Non-pigmented ciliary epithelial cell (primary cell): ENCODE results near the gene BBLN.
A peak's percentile ranks its signal among the peaks of the same experiment; 100 is the strongest.
"Not testable (repeated sequence)": the region's sequence is repeated elsewhere in the genome, so short reads cannot be mapped to it uniquely, and the experiment has no call there.

Experiments used
- DNase-seq: peaks from one replicate; pipeline ENCODE4 v3.0.0-alpha.2; 2010; ENCODE audit warnings: low read depth

The BBLN gene

GRCh38 chr9:128124873-128125579 lies 35.0 kb upstream of the BBLN start:
- DNase-seq: peak; percentile 17

DNA sequence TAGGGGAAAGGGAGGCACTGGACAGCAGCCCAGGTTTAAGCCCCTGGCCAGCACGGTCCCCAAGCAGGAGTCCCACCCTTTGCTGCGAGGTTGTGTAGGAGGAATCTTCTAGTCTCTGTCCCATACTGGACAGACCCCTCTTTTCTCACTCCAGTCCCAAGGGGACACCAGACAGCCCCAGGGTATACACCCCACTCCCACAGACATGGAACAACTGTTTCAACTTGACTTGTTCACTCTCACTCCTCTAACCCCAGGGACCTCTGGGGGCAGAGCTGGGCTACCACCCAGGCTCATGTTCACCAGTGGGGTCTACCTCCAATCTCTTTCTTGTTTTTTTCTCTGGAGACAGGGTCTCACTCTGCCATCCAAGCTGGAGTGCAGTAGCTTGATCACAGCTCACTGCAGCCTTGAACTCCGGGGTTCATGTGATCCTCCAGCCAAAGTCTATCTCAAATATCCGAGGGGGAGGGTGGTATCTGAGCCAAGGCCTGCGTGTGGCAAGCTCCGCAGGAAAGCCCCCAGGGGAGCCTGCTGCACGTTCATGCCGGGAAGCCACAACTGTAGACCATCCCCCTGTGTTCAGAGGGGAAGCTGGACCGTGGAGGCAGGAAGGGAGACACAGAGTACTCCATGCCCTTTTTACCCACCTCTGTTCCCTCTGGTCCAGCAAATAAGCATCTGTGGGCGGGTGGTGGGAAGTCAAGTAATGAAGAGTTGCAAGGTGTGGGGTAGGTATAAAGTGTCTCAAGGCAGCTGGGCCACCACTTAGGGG lies 34.3 kb upstream of the BBLN start:
- no peak for DNase-seq

GRCh38 chr9:128127568-128127989 lies 32.5 kb upstream of the BBLN start, which contains the start of gene PTGES2:
TSS of gene PTGES2 (minus strand) at chr9:128127729. CDS start at chr9:128127717, 12 bp downstream.
- peak; percentile 14 for DNase-seq

GRCh38 chr9:128127990-128128835 lies 31.9 kb upstream of the BBLN start:
- peak; percentile 54 for DNase-seq

DNA sequence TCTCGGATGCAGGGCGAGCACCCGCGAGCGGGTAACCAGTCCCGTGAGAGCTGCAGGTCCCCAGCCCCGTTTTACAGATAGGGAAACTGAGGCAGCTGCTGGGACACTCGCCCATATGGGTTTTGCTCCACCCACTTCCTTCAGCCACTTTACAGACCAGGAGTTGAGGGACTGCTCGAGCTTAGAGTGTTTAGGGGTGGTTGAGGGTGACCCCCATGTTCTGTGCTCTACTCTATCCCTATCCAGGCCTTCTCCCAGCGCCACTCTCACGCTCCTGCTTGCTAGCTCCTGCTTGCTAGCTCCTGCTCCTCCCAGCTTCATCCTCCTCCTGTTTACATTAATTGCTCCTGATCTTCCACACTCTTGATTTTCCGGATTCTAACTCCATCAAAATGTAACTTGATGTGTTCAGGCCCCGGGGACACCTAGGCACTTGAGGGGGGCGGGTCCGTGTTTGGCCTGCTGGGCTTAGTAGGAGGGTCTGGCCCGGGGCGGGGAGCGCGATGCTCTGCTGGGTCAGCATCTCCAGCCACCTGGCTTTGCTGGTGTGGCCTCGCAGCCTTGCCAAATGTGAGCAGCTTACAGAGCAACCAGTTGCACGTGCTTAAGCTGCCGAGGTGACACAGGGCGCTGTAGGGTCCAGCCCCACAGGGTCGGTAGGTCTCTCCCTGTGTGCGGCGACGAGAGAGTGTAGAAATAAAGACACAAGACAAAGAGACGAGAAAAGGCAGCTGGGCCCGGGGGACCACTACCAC lies 31.1 kb upstream of the BBLN start:
- no peak for DNase-seq

DNA sequence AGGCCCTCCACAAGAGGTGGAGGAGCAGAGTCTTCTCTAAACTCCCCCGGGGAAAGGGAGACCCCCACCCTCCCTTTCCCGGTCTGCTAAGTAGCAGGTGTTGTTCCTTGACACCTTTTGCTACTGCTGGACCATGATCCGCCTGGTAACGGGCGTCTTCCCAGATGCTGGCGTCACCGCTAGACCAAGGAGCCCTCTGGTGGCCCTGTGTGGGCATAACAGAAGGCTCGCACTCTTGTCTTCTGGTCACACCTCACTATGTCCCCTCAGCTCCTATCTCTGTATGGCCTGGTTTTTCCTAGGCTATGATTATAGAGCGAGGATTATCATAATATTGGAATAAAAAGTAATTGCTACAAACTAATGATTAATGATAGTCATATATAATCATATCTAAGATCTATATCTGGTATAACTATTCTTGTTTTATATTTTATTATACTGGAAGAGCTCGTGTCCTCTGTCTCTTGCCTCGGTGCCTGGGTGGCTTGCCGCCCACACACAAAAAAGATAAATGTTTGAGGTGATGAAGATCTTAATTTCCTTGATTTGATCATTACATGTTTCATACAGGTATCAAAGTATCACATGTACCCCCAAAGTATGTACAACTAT lies 30.0 kb upstream of the BBLN start:
- not testable (repeated sequence) for DNase-seq

DNA sequence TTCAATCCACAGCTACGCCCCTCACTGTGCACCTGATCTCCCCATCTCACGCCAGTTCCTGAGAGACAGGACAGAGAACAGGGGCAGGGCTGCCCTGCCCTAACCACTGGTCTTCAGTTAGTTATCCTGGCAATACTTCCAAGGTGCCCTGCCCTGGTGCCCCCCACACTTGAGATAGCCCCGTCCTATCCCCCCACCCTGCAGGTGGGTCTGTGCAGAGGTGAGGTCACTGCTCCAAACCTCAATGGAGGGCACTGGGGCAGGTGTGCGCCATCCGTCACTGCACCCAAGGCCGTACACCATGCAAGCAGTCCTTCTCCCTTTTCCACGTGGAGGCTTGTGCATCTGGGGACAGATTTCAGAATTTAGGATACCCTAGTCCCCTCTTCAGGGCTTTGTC lies 29.4 kb upstream of the BBLN start:
- DNase-seq: not testable (repeated sequence)

DNA sequence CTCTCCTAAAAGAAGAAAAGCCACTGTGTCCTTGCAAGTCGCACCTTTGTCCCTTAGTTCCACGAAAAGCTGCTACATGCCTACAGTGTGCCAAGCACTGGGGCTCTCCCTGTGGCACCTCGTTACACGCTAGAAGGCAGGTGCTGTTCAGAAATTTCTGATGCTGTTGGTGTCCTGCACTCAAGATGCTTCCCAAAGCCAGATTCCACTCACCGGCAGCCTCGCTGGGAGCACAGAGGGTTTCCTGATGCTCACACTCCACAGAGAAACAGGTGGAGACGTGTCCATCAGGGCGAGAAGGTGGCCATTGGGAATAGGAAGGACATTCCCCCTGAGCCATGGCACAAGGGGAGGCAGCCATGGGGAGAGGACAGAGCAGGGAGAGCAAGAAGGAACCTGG lies 28.7 kb upstream of the BBLN start:
- not testable (repeated sequence) for DNase-seq

DNA sequence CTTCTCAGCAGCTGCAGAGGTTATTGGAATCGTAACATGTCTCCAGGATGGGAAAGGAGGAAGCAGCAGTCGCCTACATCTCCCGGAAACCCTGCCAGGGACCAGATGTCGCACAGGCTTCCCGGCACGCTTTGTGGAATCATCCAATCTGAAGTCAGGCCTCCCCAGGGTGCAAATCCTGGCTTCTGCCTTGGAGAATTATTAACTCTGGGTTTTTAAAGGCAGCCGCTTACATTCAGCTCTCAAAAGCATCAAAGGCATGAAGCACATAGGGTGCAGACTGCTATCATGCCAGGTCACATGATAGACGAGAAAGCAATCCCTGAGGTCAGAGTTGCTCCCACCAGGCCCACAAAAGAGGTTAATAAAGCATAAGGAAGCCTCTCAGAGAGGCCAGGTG lies 27.9 kb upstream of the BBLN start:
- not testable (repeated sequence) for DNase-seq

DNA sequence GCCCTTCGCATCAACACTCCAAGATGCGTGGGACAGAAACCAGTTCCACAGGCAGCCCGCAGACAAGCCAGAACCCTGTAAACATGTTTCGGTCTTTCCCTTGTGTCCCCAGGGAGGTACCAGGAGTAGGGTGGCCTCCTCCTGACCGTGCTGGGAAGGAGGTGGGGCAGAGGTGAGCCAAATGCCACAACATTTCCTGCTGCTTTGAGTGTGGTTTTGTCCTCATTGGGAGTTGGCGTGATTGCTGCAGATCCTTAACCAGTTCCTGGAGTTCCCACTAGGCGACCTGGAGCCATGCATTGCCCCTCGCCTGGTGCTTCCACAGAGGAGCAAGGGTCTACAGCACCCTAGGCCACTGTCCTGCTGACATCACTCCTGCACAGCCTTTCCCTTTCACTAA lies 24.5 kb upstream of the BBLN start:
- not testable (repeated sequence) for DNase-seq

DNA sequence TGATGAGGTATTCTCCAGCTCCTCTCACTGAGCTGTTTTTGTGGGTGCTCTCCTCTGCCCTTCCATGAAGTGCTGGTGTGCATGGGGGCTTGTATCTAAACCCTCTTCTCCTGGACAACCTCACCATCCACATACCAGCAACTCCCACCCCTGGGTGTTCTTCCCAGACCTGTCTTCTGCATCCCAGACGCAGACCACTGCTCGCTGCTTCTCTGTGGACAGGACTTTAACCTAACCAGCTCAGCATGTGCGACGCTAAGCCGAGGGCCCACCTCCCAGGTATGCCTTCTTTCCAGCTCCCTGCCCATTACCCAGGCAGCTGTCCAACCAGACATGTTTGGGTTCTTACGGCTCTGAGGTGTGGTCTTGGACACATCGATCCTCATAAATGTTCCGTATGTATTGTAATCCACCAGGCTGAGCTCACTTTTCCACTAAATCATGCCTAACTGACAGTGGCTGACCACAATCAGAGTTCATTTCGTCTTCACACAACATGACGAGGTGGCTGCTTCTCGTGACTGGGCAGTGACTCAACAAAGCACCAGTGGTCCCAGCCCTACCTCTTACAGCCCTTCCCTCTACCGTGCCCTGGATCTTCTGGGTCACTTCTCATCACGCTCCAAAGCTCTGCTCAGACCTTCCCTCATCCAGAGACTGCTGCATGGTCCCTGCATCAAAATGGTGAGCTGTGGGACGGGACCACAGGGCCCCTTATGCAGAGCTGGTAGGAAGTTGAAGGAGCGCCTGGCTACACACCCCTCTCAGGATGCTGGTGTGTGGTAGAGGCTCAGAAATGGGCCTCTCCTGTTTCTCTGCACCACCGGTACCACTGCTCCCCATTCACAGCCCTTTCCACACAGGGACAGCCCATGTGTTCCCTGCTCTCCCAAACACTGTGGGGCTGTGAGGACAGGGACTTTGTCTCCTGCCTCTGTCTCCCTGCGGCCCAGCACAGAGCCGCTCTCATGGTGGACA lies 23.0 kb upstream of the BBLN start:
- DNase-seq: no peak

- DNase-seq: no peak
Observed at GRCh38 chr9:128138001-128138400, 22.1 kb upstream of the BBLN start.

DNA sequence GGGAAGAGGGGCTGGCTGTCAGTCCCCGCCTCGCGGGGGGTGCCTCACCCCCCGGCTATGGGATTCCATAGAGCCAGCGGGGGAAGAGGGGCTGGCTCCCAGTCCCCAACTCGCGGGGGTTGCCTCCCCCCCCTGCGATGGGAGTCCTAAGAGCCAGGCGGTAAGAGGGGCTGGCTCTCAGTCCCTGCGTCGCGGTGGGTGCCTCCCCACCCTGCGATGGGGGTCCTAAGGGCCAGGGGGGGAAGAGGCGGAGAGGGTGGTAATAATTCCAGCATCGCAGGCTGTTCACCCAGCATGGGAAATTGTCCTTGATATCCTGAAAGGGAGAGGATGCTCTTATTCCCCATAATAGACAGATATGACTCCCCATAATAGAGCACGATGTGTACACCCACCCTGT lies 20.4 kb upstream of the BBLN start:
- DNase-seq: no peak

GRCh38 chr9:128141604-128142003 lies 18.5 kb upstream of the BBLN start:
- DNase-seq: no peak

DNA sequence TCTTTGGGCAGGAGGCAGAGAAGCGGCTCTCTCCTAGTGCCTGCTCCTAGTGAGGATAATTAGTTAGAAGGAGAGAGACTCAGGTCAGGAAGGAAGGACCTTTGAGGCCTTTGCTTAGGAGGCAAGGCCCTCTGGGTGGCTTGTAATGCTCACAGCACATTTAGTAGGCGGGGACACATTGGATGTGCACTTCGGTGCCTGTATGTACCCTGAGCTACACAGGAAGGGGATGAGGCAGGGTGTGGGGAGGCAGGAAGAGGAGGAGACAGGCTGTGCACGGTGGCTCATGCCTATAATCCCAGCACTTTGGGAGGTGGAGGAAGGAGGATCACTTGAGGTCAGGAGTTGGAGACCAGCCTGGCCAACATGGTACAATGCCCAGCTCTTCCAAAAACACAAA lies 18.0 kb upstream of the BBLN start:
- DNase-seq: no peak

- no peak for DNase-seq
Observed at GRCh38 chr9:128142596-128142995, 17.5 kb upstream of the BBLN start.

GRCh38 chr9:128143525-128144238 lies 16.4 kb upstream of the BBLN start:
- no peak for DNase-seq

DNA sequence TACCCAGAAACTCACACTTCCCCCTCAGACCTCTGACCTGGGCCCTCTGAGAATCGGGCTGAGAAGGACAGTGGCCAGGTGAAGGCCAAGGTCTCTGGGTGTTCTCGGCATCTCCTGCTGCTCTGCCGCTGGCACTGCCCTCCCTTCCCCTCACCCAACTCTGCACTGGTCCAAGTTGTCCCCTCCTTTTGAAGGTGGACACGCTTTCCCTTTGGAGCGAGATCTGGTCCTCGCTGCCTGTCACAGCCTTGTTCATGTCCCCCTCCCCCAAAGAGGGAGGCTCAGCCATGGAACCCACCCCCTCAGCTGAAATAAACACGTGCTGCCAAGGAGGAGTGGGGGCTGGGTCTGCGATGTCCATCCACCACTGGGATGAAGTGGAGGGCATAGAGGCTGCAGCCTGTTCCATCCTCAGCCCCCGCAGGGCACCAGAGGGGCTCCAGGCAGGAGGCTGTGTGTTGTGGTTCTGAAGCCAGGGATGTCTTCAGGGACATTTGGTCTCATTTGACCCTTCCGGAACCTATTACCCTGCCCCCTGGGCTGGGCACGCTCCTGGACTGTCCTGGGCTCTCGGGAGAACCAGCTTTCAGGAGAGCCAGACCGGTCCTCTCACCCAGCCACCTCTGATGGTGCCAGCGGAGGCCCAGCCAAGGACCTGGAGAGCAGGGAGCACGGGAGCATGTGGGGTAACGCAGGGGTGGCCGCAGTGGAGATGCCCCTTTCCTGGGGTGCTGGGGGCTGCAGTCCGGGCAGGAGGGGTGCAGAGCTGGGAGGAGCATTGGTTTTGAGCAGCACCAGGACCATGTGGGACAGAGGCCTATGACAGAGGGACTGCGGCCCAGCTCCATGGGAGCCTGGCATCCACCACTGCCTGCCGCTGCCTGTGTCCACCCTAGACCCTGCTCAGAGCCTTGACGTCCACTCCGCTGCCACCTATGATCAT lies 15.6 kb upstream of the BBLN start:
- DNase-seq: no peak
